GM12874 (cell line): ENCODE measurements around the gene MYORG.

Source experiments
- CTCF ChIP-seq: IDR thresholded peaks from 2 replicates; pipeline ENCODE4 v1.5.1; 2011; ENCODE audit warnings: low read depth, mild to moderate bottlenecking, control low read depth, low read length, moderate library complexity; ENCODE audit not compliant: insufficient read depth

MYORG gene

GRCh38 chr9:34406219-34406618 is 29.5 kb upstream of the MYORG start:
- TF ChIP-seq CTCF: no peak

GRCh38 chr9:34405719-34406118 is 29.0 kb upstream of the MYORG start:
- TF ChIP-seq CTCF: no peak

- TF ChIP-seq CTCF: peak; percentile 88
Measured at GRCh38 chr9:34403554-34404380, 27.1 kb upstream of the MYORG start.

- TF ChIP-seq CTCF: no peak
Measured at GRCh38 chr9:34400686-34401602, 24.2 kb upstream of the MYORG start.

- no peak for TF ChIP-seq CTCF
Measured at GRCh38 chr9:34400275-34400674, 23.6 kb upstream of the MYORG start.

GRCh38 chr9:34399729-34400128 is 23.0 kb upstream of the MYORG start:
- no peak for TF ChIP-seq CTCF

- no peak for TF ChIP-seq CTCF
Measured at GRCh38 chr9:34398875-34399274, 22.2 kb upstream of the MYORG start.
